GM18951 (cell line): ENCODE results near the gene UGT3A1.
"Not testable (repeated sequence)": the region's sequence is repeated elsewhere in the genome, so short reads cannot be mapped to it uniquely, and the experiment has no call there.

Experiments used
- POLR2A ChIP-seq: IDR thresholded peaks from 4 replicates; pipeline ENCODE4 v1.6.1; 2011; ENCODE audit warnings: mild to moderate bottlenecking; ENCODE audit not compliant: insufficient read length, insufficient read depth; ENCODE audit errors: extremely low read depth
- in situ Hi-C: fragments of 300-500 bp; cut with MboI; formaldehyde crosslinking; loops from one replicate; pipeline ENCODE4 v1.12.0; 2022; ENCODE audit warnings: low sequenced_read_pairs, mixed read lengths, inconsistent platforms; ENCODE audit not compliant: unreplicated experiment

UGT3A1 gene, protein sequence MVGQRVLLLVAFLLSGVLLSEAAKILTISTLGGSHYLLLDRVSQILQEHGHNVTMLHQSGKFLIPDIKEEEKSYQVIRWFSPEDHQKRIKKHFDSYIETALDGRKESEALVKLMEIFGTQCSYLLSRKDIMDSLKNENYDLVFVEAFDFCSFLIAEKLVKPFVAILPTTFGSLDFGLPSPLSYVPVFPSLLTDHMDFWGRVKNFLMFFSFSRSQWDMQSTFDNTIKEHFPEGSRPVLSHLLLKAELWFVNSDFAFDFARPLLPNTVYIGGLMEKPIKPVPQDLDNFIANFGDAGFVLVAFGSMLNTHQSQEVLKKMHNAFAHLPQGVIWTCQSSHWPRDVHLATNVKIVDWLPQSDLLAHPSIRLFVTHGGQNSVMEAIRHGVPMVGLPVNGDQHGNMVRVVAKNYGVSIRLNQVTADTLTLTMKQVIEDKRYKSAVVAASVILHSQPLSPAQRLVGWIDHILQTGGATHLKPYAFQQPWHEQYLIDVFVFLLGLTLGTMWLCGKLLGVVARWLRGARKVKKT

DNA sequence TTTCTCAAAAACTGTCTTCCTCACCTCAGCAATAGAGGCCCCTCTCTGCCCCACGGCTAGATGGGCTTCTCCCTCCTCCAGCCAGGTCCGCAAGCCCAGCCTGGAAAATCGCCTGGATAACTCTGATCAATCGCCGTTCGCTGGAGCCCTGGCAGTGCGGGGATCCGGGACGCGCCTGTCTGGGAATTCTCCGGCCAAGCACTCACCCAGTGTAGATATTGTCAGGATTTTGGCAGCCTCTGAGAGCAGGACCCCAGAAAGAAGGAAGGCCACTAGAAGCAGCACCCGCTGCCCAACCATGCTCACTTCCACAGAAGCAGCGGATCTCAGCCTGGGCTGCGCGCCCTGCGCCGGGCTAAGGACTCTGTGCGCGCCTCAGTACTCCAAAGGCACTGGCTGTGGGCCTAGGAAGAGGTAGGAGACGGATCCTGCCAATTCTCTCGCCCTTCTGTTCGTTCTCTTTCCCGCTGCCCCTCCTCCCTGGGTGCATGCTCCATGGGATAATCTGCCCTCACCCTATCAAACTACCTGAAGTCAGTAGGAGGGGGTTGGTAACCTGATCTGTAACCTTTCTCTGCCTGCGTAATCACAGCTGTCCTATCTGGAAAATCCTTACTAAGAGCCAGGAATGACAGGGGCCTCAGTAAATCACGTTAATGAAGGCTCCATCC is at the start of gene UGT3A1:
TSS of gene UGT3A1 (minus strand) at position 450 of the 671 bp plus-strand sequence. CDS start at position 300, 150 bp downstream.
- TF ChIP-seq POLR2A = no peak
- in situ Hi-C loops = no loop called here

DNA sequence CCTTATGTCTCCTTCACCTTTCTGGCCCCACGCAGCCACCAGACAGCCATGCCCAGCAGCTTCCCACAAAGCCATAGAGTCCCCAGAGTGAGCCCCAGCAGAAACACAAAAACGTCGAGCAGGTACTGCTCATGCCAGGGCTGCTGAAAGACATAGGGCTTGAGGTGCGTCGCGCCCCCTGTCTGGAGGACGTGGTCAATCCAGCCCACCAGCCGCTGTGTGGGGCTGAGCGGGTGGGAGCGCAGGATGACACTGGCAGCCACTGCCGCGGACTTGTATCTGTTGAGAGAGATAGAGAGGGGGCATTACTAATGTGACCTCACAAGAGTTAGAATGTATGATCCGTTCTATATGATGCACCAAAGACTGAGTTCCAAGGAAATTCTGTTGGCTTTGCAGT is 44.5 kb upstream of the UGT3A1 start:
- no peak for TF ChIP-seq POLR2A
- in situ Hi-C loops = no loop called here

DNA sequence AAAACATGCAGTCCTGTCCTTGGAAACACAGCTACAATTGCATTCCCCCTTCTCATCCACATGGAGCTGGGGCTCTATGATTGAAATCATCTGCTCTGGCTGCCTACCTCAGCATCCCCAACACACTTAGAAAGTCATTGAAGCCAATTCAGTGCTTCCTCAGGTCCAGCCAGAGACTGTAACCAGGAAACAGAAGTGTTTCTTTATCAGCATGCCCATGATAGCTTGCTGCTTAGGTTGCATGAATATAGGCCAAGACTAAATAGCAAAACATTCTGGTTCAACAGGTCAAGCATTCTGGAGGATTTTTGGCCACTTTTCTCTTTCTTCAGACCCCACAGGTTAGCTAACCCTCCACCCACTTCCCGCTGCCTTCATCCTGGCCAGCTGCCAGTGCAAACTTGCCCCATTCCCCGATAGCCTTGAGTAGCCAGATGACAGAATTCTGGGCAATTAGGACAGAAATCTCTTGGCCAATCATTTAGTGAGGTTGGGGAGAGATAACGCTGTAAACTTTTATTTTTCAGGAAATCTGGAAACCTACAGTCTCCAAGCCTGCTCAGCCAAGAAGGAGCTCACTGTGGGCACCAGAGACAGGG is 43.4 kb upstream of the UGT3A1 start:
- in situ Hi-C loops = not testable (repeated sequence)

DNA sequence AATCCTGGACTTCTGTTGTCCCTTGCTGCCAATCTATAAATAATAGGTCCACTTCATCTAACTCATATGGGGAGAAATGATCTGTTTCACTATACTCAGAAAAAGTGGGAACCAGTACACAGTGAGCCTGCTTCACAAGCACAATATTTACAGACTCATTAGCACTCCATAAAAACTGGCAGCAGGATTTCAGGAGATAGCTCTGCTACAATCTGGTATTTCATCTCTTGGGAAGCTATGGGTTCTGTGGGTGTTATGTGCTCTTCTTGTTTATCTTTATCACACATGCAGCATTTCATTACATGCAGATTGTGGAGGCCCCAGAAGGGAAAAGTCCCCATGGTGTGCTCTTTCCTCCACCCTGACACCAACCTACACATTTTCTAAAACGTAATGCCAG is 42.3 kb upstream of the UGT3A1 start:
- TF ChIP-seq POLR2A = no peak

DNA sequence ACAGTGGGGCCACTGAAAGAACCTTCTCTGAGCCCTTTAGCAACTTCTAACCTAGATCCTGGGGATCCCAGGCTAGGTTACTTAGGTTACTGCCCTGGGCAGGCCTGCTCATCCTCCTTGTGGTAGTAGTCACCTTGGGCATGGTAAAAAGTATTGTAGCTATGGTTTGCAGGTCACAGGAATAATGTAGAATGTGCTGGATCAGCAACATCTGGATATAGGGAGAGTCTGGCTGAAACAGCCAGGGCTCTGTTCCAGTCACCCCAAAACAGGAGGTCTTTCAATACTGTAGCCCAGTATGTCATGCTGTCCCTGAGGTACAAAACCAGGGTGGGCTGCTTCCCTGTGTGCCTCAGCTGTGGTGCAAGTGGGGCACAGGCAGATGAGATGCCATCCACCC is 41.9 kb upstream of the UGT3A1 start:
- in situ Hi-C loops = no loop called here
- no peak for TF ChIP-seq POLR2A

More for the DNA sequence above, 42.3 kb upstream of the UGT3A1 start:
- in situ Hi-C loops = no loop called here

DNA sequence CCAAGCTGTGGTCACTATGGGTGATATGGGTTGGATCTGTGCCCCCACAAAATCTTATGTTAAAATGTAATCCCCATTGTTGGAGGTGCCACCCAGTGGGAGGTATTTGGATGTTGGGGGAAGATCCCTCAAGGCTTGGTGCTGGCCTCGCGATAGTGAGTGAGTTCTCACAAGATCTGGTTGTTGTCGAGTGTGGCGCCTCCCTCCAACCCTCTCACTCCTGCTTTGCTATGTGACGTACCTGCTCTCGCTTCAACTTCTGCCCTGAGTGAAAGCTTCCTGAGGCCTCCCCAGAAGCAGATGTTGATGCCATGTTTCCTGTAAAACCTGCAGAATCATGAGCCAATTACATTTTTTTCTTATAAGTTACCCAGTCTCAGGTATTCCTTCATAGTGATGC is 40.0 kb upstream of the UGT3A1 start:
- TF ChIP-seq POLR2A = no peak
- in situ Hi-C loops = no loop called here

DNA sequence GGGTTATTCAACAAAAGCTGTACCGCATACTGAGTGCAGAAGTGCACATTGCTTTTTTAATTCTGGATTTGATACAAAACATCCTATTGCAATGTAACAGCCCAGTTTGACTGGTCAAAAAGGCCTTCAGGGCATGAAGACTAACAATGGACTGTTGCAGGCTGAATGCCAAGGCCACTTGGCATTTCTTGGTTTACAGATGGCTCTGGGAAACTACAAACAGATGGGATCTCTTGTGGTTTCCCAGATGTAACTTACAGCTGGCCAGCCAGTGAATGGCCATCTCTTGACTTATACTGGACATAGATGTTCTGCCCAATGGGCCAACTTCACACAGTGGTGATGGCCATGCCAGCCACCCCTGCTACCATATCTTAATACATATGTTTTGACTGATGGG is 38.7 kb upstream of the UGT3A1 start:
- TF ChIP-seq POLR2A = no peak
- in situ Hi-C loops = no loop called here

DNA sequence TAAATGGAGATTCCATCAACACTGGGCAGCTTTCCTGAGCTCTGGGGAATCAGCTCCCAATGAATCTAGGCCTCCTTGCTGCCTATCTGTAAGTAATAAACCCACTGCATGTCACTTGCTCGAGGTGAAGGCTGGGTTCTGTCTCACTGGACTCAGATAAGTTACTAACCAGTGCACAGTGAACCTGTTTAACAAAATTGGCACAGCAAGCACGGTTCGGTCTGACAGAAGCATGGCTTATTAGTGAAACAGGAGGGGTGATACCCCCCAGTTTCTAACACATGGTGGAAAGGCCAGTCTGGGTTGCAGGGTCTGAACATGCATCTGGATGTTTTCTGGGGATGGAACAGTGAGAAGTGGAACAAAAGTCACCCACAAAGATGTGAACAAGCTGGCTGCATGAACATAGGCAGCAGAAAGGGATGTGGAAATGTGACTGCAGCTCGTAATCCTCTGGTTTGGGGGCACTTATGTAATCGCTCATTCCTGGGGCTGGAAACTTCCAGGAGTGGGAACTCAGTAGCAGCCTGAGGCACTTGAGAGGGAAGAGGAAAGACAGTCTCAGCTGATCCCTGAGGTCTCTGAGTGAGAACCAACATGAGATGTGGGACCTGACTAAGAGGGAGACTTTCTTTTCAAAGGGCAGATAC is 37.8 kb upstream of the UGT3A1 start:
- no peak for TF ChIP-seq POLR2A
- in situ Hi-C loops = no loop called here

DNA sequence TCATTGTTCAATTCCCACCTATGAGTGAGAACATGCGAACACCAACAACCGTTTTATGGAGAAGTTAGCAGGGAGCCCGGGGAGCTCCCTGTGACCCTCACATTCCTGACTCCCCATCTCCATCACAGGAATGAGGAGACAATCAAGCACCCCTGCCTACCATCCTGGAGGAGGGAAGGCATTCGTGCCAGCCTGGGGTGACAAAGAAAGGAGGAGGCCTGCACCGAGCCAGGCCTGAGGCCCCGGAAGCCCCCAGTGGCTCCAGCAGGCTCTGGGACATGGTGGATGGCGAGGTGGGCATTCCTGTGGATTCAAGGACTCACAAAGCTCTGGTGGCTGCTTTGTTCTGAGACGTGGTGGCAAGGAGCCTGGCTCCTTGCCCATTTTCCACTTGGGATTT is 36.5 kb upstream of the UGT3A1 start:
- in situ Hi-C loops = no loop called here
- TF ChIP-seq POLR2A = no peak

DNA sequence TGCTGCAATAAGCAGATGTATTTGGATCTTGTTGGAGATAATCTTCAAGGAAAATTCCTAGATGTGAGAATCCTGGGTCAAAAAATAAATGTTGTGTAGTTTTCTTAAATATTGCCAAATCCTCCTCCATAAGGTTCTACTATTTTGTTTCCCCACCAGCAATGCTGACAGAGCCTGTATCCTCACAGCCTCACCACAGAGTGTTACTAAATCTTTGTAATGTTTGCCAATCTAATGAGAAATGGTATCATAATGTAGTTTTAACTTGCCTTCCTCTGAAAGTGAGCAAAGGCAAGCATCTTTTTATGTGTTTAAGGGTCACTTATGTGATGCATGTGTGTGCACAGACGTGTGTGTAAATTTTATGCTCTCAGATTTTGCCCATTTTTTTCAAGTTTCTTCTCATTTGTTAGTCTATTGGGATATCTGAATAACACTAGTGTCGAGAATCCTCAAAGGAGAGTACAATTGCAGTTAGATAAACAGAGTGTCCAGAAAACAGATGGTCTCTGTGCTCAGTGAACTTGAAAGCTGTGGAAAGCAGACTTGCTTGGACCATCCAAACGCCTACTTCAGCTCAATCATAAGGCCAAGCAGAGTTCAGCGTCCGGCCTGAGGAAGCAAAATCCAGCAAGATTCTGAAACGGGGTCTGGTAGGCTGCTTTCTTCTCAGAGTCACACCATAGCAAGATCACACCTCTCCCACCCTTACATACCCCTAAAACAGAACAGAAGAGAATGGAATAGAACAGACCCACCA is 35.7 kb upstream of the UGT3A1 start:
- in situ Hi-C loops = no loop called here
- no peak for TF ChIP-seq POLR2A

DNA sequence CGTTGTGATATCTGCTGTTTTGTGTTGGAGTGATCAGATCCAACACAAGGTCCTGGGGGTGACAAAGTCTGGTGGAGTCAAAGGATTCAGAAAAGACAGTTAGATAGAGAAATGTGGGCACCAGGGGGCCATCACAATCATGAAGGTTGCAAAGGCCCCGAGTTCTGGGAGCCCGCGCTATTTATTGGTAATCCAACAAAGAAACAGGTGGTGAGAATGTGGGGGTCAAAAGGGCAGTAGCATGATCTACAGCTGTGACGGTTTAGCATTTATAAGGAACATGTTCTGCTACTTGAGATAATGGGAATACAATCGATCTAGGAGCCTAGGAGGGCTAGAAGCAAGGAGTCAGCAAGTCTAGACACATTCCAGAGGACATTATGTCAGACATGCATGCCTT is 31.1 kb upstream of the UGT3A1 start:
- in situ Hi-C loops = not testable (repeated sequence)

DNA sequence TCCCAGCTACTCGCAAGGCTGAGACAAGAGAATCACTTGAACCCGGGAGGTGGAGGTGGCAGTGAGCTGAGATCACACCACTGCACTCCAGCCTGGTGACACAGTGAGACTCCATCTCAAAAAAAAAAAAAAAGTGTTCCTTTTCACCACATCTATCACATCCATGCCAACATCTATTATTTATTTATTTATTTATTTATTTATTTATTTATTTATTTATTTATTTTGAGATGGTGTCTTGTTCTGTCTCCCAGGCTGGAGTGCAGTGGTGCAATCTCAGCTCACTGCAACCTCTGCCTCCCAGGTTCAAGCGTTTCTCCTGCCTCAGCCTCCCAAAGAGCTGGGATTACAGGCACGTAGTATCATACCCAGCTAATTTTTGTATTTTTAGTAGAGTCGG is 28.4 kb upstream of the UGT3A1 start:
- in situ Hi-C loops = not testable (repeated sequence)

DNA sequence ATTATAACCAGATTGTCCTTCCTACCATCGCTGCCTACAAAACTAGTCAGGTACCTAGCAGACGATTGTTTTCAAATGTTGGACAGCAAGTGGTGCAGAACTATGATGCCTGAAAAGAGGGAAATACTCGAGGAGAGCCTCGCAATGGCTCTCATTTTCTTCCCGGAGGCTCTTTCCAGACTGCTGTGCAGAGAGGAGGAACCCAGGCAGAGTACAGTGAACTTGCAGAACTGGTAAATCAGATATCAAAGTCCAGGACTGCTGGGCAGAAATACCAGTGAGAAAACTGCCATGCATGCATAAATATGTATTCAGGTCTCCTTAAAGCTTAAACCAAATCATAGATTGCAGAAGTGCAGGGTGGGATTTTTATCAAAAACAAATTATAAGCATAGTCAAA is 26.4 kb upstream of the UGT3A1 start:
- in situ Hi-C loops = no loop called here
- TF ChIP-seq POLR2A = no peak

DNA sequence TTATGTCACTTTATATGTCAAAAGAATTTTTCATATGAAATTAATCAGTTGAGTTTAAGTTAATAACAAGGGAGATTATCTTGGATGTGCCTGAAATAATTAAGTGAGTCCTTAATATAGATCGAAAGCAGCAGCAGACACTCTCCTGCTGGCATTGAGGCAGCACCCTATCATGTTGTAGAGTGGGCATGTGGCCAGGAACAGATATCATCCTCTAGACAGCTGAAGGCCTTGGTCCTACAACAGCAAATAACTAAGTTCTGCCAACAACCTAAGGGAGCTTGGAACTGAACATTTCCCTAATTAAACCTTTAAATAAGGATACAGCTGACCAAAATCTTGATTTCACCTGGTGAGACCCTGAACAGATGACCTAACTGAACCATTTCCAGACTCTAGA is 25.8 kb upstream of the UGT3A1 start:
- no peak for TF ChIP-seq POLR2A

More for the DNA sequence above, 25.8 kb upstream of the UGT3A1 start:
- in situ Hi-C loops = no loop called here
